ENCODE data around the gene IL1RL2.

DNA sequence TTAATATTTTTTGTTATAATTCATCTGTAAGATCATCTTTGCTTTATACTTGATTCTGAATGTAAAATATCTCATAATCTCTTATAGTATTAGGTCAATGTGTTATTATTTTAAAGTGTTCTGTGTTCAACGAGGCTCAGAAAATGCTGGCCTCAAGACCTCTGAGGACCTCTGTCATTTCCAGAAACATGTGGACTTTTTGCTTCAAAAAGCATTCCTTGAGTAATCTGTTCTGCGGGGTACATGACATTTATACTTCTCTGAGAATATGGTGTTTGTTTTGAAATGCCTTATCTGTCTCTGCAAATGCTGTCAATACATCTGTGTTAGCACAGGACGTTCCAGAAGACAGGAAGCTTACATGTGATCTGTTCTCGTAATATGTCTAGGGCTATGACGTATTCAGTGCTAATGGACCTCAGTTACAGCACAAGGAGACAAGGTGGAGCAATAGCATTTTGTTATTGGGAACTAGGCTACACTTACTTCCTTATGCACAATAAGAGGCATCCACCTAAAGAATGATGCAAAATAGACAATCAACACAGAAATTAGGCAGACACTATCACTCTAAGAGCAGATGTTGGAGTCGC lies 86.9 kb downstream of the IL1RL2 start:
- TF ChIP-seq CTCF (conservative IDR thresholded peaks at IDR 0.05 in 1 of 2, IDR thresholded peaks at IDR 0.05 in 1 of 2; ENCODE audit: low read depth in 1 of 2, low read length in 2 of 2) (no peak), EZH2 (IDR thresholded peaks at IDR 0.05; ENCODE audit: low read length, missing control alignments) (no peak)

Data from fibroblast of lung (primary cell).